Ovary (tissue), 3 donors: ENCODE results near the gene SLC37A1.

Experiments
- CTCF ChIP-seq, 3 donors: fragments of 450-650 bp in 2 of 3; fragments of 200-600 bp in 1 of 3; IDR thresholded peaks; one replicate each; pipeline versions ENCODE4 v1.5.1 to v1.8.0; 2016 to 2022; ENCODE audit warnings: antibody characterized with exemption in 3 of 3, mild to moderate bottlenecking in 1 of 3
- POLR2A ChIP-seq: fragments of 450-650 bp; IDR thresholded peaks from one replicate; pipeline ENCODE4 v1.6.1; 2017; ENCODE audit warnings: antibody characterized with exemption, mild to moderate bottlenecking, moderate library complexity
- donor health status: DM: no; HTN: no; CAD: no.

- no peak for TF ChIP-seq CTCF (IDR thresholded peaks at IDR 0.05)
- TF ChIP-seq POLR2A: no peak
These were observed 50.0 kb downstream of the SLC37A1 start for GRCh38 chr21:42563686-42564085.
